GM03348 (cell line): Measurements from ENCODE around the gene ZNF630.
A peak's percentile ranks its signal among the peaks of the same experiment; 100 is the strongest.
"Not testable (repeated sequence)": the region's sequence is repeated elsewhere in the genome, so short reads cannot be mapped to it uniquely, and the experiment has no call there.

Experiments used
- DNase-seq: peaks from one replicate; pipeline ENCODE4 v3.0.0; 2012; ENCODE audit warnings: low spot score

ZNF630 gene

DNA sequence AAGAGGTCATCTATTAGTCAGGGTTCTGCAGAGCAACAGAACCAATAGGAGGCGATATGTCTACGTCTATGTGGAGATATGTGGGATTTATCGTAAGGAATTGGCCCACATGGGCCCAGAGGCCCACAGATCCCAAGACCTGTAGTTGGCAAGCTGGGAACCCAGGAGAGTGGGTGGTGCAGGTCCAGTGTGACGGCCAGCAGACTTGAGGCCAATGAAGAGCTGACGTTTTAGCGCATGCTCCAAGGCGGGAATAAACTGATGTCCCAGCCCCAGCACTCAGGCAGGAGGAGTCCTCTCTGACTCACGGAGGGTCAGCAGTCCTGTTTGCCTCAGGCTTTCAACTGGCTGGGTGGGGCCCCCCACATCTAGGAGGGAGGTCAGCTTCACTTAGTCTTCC is 43.3 kb downstream of the ZNF630 start:
- DNase-seq = no peak

DNA sequence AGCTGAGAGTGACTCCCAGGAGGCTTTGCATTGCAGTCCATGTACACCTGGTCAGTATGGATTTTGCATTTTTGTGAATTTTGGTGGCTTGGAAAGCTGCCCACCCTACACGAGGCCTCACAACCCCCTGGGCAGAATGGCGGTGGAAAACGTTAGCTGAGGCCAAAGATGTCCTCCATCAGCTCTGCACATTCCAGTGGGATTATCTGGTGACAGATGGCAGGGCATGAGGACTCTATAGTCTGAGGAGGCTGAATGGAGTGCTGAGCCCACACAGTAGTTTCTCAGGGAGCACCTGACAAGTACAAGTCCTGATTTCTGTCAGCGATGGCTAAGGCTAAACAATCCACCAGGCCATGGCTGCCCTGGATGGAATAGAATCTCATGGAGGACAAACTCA is 43.9 kb downstream of the ZNF630 start:
- not testable (repeated sequence) for DNase-seq

DNA sequence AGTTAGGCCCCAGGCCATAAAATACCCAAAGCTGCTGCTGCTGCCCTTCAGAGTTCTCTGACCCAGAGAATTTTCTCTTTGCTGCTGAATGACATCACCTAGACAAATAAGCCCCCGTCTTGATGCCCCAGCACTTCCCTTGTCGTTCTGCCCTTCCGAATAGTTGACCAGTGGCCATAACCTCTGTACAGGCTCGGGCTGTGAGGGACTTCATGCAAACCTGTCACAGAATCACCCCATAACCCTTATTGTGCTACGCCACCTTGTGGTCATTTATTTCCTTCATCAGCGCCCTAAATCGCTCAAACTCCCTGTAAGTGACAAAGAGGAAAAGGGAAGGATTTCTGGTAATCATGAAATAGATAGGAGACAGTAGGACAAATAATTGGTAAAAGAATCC is 45.9 kb downstream of the ZNF630 start:
- DNase-seq = peak; percentile 43

DNA sequence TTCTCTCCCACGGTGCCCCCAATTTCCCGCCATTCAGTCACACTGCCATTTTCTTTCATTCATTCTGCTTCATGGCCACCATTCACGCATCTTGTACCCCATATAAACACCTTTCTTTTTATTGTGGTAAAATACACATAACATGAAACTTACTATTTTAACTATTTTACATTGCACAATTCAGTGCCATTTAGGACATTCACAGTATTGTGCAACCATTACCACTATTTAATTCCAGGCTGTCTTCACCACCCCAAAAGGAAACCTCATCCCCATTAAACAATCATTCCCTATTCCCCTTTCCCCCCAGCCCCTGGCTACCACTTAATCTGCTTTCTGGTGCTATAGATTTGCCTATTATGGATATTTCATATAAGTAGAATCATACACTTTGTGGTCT is 48.7 kb downstream of the ZNF630 start:
- no peak for DNase-seq

DNA sequence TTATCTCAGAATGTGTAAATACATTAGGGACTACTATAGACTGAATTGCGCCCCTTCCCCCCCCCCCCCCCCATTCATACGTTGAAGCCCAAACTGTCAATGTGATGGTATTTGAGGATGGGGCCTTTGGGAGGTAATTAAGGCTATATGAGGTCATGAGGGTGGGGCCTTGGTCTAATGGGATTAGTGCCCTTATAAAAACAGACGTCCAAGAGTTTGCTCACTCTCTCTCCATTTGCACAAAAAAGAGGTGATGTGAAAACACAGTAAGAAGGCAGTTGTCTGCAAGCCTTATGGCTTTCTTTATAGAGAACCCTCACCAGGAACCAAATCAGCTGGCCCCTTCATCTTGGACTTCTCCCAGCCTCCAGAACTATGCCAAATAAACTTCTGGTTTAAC is 49.3 kb downstream of the ZNF630 start:
- no peak for DNase-seq

DNA sequence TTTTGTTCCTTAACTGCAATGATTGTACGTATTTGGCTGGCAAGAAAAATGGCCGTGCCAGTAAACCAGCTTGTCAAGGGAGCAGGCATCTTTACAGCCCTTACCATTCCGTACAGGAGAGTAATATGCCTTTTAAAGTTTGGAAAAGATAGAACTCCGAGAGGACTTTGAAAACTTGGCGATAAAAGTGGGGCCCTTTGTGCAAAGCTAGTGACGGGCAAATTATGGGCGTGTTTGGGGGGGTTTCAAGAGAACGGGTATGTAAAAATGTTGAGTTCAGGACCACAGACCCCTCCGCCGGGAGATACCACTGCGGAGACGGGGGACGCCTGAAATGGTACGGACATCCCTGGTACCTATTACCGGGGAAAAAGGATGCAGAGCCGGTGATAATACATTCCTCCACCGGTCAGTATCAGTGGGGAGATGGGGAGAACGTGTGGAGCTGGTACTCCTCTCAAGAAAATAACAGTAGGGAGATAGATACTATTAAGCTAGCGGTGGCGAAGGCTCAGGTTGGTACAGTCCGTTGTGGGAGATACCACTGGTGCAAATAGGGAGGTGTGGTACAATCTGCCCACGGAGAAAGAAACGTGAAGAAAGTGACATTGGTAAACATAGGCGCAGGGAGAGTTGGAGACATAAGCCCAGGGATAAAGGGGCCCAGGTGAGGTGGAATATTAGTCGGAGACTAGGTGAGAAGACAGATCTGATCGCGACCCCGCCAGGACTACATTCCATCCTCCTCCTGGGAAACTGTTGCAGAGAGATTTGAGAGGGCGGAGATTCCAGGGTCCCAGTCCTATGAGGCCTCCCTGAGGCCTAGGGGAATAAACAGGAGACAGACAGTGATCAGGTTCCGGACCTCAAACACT is 50.2 kb downstream of the ZNF630 start:
- DNase-seq = peak; percentile 71

DNA sequence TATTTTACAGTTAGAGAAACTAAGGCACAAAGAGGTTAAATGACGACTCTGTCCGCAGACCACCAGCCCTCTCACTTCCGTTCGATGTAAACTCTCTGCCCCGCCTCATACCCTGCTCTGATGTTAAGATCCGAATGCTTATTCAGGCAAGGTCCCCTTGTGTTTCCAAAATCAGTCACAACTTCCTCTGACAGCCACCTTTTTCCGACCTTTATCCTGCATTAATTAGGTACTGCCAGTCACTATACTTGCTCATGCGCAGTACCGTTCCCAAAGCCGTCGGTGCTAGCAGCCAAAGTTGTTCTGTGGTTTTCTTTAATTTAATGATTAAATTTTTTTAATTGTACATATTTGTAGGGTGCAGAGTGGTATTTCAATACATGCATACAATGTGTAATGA is 51.0 kb downstream of the ZNF630 start:
- DNase-seq = not testable (repeated sequence)

DNA sequence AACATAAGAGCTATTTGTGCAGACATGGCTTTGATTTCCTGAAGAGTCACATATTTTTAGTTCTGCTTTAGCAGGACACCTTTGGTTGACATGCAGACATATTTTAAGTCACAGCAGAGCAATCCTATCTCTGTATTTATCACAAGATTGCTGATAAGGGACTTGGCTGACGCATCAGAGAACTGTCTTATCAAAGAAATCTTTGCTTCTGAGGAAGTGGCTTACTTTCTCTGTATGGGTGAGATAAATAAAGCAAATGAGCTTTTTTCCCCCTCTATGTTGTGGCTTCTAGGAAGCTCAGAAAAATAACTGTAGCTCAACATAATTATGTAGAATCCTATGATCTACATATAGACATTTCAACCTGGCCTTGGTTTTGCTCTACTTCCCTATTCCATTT is 51.5 kb downstream of the ZNF630 start:
- not testable (repeated sequence) for DNase-seq

DNA sequence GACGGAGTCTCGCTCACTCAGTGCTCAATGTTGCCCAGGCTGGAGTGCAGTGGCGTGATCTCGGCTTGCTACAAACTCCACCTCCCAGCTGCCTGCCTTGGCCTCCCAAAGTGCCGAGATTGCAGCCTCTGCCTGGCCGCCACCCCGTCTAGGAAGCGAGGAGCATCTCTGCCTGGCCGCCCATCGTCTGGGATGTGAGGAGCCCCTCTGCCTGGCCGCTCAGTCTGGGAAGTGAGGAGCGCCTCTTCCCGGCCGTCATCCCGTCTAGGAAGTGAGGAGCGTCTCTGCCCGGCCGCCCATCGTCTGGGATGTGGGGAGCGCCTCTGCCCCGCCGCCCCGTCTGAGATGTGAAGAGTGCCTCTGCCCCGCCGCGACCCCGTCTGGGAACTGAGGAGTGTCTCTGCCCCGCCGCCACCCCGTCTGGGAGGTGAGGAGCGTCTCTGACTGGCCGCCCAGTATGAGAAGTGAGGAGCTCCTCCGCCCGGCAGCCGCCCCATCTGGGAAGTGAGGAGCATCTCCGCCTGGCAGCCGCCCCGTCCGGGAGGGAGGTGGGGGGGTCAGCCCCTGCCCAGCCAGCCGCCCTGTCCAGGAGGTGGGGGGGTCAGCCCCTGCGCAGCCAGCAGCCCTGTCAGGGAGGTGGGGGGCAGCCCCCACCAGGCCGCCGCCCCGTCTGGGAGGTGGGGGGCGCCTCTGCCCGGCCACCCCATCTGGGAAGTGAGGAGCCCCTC is 54.7 kb downstream of the ZNF630 start:
- DNase-seq = not testable (repeated sequence)

DNA sequence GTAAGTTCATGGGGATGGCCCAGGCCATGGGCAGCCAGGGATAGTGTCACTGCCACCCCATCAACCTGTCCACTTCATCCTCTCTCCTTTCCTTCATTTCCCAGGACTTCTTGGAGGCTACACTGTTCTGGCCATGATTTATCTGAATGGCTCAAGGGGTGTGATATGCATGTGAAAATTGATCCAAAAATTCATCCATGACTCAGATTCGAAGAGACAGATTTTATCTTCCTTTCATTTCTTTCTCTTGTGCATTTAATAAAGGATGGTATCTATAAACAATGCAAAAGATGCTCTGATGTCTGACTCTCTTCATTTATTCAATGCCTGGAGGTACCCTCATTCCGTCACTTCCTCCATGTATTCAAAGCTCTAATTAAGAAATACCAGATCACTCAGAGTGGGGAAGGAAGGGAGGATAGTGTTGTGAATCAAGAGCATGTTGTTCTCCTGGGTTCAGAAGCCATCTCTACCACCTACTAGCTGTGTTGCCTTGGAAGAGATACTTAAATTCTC is 61.9 kb downstream of the ZNF630 start:
- DNase-seq = not testable (repeated sequence)
